NB4 (cell line): Measurements from ENCODE around the gene VDR.

Source experiments
- DNase-seq: peaks from one replicate; pipeline ENCODE4 v3.0.0; 2010; ENCODE audit warnings: low read depth
- H3K4me3 ChIP-seq: one replicate; pipeline ENCODE4 v1.5.1; 2011; ENCODE audit warnings: mild to moderate bottlenecking, low read depth, low read length, moderate library complexity
- MYC ChIP-seq: IDR thresholded peaks from 2 replicates; pipeline ENCODE4 v1.6.1; 2011; ENCODE audit warnings: low read depth, low read length
- POLR2A ChIP-seq: IDR thresholded peaks from 2 replicates; pipeline ENCODE4 v1.6.1; 2011; ENCODE audit warnings: mild to moderate bottlenecking; ENCODE audit not compliant: insufficient read length; ENCODE audit errors: extremely low read depth
- TF ChIP-seq, protein P1 (sequence below): IDR thresholded peaks from 2 replicates; pipeline ENCODE4 v1.6.1; 2011; ENCODE audit warnings: low read depth, low read length
- TF ChIP-seq, protein P2 (sequence below): IDR thresholded peaks from one replicate; pipeline ENCODE4 v1.5.1; 2012; ENCODE audit warnings: low read depth, low read length

Gene VDR

DNA sequence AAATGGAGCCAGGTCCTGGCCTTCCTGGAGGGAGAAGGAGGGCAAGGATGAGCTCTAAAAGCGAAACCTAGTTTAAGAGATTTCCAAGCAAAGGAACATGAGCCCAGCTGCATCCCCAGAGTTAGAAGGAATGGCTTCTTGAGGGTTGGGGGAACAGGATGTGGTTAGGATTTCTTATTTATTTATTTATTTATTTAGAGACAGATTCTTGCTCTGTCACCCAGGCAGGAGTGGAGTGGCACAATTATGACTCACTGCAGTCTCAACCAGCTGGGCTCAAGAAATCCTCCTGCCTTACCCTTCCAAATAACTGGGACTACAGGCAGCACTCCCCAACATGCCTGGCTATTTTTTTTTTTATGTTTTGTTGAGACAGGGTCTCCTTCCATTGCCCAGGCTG is 33.3 kb upstream of the VDR start:
- TF ChIP-seq, protein P1, sequence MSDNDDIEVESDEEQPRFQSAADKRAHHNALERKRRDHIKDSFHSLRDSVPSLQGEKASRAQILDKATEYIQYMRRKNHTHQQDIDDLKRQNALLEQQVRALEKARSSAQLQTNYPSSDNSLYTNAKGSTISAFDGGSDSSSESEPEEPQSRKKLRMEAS, result no peak
- TF ChIP-seq POLR2A (no peak), MYC (no peak)
- TF ChIP-seq, protein P2, sequence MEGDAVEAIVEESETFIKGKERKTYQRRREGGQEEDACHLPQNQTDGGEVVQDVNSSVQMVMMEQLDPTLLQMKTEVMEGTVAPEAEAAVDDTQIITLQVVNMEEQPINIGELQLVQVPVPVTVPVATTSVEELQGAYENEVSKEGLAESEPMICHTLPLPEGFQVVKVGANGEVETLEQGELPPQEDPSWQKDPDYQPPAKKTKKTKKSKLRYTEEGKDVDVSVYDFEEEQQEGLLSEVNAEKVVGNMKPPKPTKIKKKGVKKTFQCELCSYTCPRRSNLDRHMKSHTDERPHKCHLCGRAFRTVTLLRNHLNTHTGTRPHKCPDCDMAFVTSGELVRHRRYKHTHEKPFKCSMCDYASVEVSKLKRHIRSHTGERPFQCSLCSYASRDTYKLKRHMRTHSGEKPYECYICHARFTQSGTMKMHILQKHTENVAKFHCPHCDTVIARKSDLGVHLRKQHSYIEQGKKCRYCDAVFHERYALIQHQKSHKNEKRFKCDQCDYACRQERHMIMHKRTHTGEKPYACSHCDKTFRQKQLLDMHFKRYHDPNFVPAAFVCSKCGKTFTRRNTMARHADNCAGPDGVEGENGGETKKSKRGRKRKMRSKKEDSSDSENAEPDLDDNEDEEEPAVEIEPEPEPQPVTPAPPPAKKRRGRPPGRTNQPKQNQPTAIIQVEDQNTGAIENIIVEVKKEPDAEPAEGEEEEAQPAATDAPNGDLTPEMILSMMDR, result no peak
- DNase-seq, result peak; percentile 46
- H3K4me3 ChIP-seq, result no peak overlapping the region

DNA sequence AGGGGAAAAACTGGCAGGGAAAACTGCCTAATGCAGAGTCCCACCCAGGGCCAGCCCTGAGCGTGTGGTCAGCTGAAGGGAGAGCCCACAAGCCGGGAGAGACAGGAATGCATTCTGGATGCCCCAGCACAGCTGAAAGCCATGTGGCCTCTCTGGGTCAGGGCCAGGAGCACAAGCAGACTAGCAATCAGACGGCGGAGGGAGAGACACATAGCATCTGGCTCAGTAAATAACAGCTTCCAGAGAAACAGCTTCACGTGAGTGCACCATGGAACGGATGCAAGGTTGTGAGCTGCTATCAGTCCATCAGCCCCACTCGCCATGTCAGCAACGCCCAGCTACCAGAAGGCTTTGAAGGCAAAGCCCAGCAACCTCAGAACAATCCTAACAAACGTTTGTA is 30.4 kb upstream of the VDR start:
- no peak overlapping the region for H3K4me3 ChIP-seq
- DNase-seq, result no peak
- TF ChIP-seq MYC (no peak), POLR2A (no peak)
- TF ChIP-seq, protein P2, result no peak
- TF ChIP-seq, protein P1, result no peak

GRCh38 chr12:47931187-47931586 is 26.4 kb upstream of the VDR start:
- H3K4me3 ChIP-seq, result no peak overlapping the region
- TF ChIP-seq POLR2A (no peak), MYC (no peak)
- TF ChIP-seq, protein P2, result no peak
- TF ChIP-seq, protein P1, result no peak
- no peak for DNase-seq

DNA sequence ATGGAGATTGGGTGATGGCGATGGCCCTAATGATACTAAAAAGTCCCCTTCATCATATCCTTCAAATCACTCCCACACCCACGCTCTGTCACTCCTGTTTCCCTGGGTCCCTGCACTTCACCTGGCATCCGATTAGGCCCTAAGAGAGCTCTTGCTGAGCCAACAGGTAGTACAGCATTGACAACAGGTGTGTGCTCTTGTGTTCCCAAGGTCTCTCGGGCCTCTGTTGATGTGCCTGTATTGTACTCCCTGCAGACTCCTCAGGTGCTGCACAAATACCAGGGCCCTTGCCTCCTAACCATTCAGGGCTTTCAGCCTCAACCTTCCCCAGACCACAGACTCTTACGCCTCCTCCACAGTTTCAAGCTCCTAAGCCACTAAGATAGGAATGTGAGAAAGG is 25.8 kb upstream of the VDR start:
- DNase-seq, result no peak
- no peak for TF ChIP-seq MYC
- H3K4me3 ChIP-seq, result no peak overlapping the region

GRCh38 chr12:47927346-47927745 is 22.6 kb upstream of the VDR start:
- no peak overlapping the region for H3K4me3 ChIP-seq
- TF ChIP-seq, protein P1, result no peak
- TF ChIP-seq MYC (no peak), POLR2A (no peak)
- TF ChIP-seq, protein P2, result no peak
- DNase-seq, result no peak

GRCh38 chr12:47921907-47922306 is 17.1 kb upstream of the VDR start:
- DNase-seq, result no peak
- H3K4me3 ChIP-seq, result no peak overlapping the region
- TF ChIP-seq POLR2A, result no peak
- TF ChIP-seq, protein P2, result no peak
- TF ChIP-seq, protein P1, result no peak
- no peak for TF ChIP-seq MYC
